ENCODE results near the gene SLC22A31. TPM values are rescaled to one million over a fixed set of nuclear protein-coding genes. Genes with fewer than 3 reads are reported as not detected.

The SLC22A31 gene
- total and polyA plus RNA-seq, 9 of the 15 experiments (the other 6 are each of a cell fraction or from before 2014, with no cell fraction given) = 0.29 to 2.2 (median 0.47) TPM; not detected in 3

DNA sequence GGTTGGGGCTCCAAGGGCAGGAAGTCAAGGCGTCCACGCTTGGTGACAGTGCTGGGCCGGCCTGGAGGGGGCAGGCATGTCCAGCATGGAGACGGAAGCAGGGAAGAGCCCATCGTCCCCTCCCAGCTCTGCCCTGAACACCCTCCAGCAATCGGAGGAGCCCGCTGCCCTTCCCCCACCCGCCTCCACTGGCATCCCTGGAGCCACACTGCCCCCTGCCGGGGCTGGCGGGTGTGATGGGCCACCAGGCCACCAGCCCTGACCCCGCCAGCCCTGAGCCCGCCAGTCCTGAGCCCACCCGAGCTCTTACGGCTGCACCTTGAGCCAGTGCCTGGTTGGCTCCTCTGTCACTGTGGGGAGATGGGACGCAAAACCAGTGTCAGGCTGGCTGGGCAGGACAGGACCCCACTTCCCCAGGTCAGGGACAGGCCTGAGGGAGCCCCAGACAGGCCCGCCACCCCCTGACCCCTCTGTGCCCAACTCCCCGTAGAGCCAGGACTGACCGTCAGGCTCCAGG, 32.9 kb downstream of the SLC22A31 start (continued):
- TF ChIP-seq, protein P1, sequence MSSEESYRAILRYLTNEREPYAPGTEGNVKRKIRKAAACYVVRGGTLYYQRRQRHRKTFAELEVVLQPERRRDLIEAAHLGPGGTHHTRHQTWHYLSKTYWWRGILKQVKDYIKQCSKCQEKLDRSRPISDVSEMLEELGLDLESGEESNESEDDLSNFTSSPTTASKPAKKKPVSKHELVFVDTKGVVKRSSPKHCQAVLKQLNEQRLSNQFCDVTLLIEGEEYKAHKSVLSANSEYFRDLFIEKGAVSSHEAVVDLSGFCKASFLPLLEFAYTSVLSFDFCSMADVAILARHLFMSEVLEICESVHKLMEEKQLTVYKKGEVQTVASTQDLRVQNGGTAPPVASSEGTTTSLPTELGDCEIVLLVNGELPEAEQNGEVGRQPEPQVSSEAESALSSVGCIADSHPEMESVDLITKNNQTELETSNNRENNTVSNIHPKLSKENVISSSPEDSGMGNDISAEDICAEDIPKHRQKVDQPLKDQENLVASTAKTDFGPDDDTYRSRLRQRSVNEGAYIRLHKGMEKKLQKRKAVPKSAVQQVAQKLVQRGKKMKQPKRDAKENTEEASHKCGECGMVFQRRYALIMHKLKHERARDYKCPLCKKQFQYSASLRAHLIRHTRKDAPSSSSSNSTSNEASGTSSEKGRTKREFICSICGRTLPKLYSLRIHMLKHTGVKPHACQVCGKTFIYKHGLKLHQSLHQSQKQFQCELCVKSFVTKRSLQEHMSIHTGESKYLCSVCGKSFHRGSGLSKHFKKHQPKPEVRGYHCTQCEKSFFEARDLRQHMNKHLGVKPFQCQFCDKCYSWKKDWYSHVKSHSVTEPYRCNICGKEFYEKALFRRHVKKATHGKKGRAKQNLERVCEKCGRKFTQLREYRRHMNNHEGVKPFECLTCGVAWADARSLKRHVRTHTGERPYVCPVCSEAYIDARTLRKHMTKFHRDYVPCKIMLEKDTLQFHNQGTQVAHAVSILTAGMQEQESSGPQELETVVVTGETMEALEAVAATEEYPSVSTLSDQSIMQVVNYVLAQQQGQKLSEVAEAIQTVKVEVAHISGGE (CRISPR knock-in tag; IDR thresholded peaks at IDR 0.05) = no peak
- TF ChIP-seq RBM14 (IDR thresholded peaks at IDR 0.05; ENCODE audit: borderline replicate concordance, insufficient read depth, low read depth, low read length) = no peak
- no peak for TF ChIP-seq ZFP1 (CRISPR knock-in tag; IDR thresholded peaks at IDR 0.05)
- TF ChIP-seq ZNF212 (CRISPR knock-in tag; IDR thresholded peaks at IDR 0.05) = no peak
- no peak for TF ChIP-seq SIRT6 (IDR thresholded peaks at IDR 0.05; ENCODE audit: low read depth, low read length)
- no peak for TF ChIP-seq POLR2B (IDR thresholded peaks at IDR 0.05; ENCODE audit: low read depth, partially characterized antibody)
- no peak for TF ChIP-seq XRCC3 (IDR thresholded peaks at IDR 0.05)
- no peak for TF ChIP-seq ZKSCAN8 (CRISPR knock-in tag; IDR thresholded peaks at IDR 0.05)
- TF ChIP-seq, protein P2, sequence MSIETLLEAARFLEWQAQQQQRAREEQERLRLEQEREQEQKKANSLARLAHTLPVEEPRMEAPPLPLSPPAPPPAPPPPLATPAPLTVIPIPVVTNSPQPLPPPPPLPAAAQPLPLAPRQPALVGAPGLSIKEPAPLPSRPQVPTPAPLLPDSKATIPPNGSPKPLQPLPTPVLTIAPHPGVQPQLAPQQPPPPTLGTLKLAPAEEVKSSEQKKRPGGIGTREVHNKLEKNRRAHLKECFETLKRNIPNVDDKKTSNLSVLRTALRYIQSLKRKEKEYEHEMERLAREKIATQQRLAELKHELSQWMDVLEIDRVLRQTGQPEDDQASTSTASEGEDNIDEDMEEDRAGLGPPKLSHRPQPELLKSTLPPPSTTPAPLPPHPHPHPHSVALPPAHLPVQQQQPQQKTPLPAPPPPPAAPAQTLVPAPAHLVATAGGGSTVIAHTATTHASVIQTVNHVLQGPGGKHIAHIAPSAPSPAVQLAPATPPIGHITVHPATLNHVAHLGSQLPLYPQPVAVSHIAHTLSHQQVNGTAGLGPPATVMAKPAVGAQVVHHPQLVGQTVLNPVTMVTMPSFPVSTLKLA (conservative IDR thresholded peaks at IDR 0.05) = peak in 1 of 2 experiments; percentile 66; a peak in 2 of 4 replicates
- no peak for TF ChIP-seq RBBP5 (IDR thresholded peaks at IDR 0.05; ENCODE audit: borderline replicate concordance, insufficient read depth, low read length, poor library complexity, severe bottlenecking)
- peak; percentile 21; the same call in 1 of the 2 replicates for TF ChIP-seq SAFB (IDR thresholded peaks at IDR 0.05; ENCODE audit: borderline replicate concordance, low read depth, low read length)
- TF ChIP-seq ZNF57 (CRISPR knock-in tag; IDR thresholded peaks at IDR 0.05) = no peak
- TF ChIP-seq, protein P3, sequence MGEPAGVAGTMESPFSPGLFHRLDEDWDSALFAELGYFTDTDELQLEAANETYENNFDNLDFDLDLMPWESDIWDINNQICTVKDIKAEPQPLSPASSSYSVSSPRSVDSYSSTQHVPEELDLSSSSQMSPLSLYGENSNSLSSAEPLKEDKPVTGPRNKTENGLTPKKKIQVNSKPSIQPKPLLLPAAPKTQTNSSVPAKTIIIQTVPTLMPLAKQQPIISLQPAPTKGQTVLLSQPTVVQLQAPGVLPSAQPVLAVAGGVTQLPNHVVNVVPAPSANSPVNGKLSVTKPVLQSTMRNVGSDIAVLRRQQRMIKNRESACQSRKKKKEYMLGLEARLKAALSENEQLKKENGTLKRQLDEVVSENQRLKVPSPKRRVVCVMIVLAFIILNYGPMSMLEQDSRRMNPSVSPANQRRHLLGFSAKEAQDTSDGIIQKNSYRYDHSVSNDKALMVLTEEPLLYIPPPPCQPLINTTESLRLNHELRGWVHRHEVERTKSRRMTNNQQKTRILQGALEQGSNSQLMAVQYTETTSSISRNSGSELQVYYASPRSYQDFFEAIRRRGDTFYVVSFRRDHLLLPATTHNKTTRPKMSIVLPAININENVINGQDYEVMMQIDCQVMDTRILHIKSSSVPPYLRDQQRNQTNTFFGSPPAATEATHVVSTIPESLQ (CRISPR knock-in tag; IDR thresholded peaks at IDR 0.05) = no peak
- TF ChIP-seq ZNF436 (CRISPR knock-in tag; IDR thresholded peaks at IDR 0.05) = no peak
- peak; percentile 50; the same call in 1 of the 2 replicates for TF ChIP-seq ZNF143 (CRISPR knock-in tag; IDR thresholded peaks at IDR 0.05)
- TF ChIP-seq, protein P4, sequence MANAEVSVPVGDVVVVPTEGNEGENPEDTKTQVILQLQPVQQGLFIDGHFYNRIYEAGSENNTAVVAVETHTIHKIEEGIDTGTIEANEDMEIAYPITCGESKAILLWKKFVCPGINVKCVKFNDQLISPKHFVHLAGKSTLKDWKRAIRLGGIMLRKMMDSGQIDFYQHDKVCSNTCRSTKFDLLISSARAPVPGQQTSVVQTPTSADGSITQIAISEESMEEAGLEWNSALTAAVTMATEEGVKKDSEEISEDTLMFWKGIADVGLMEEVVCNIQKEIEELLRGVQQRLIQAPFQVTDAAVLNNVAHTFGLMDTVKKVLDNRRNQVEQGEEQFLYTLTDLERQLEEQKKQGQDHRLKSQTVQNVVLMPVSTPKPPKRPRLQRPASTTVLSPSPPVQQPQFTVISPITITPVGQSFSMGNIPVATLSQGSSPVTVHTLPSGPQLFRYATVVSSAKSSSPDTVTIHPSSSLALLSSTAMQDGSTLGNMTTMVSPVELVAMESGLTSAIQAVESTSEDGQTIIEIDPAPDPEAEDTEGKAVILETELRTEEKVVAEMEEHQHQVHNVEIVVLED (CRISPR knock-in tag; IDR thresholded peaks at IDR 0.05) = no peak
- TF ChIP-seq ZBTB7A (IDR thresholded peaks at IDR 0.05; ENCODE audit: borderline replicate concordance, control insufficient read depth, low read depth, low read length) = no peak; the same call in 1 of the 2 replicates
- peak; percentile 63; the same call in 1 of the 2 replicates for TF ChIP-seq ARID1B (IDR thresholded peaks at IDR 0.05)
